Measurements from ENCODE around the gene STAT5A. TPM values are rescaled to one million over a fixed set of nuclear protein-coding genes. Genes with fewer than 3 reads are reported as not detected.
"Not testable (repeated sequence)": the region's sequence is repeated elsewhere in the genome, so short reads cannot be mapped to it uniquely, and the experiment has no call there.

Gene STAT5A
- total RNA-seq, 1 experiment from 2014 or later: 3.4 TPM

- no peaks in the 10 kb centered on the region for H3K27me3 ChIP-seq (ENCODE audit: insufficient read depth, low read depth)
- H4K20me1 ChIP-seq (ENCODE audit: insufficient read depth): no peaks in the 10 kb centered on the region
- no peak overlapping the region for H3K27ac ChIP-seq
- no peak for TF ChIP-seq EZH2 (IDR thresholded peaks at IDR 0.05; ENCODE audit: low read depth)
- TF ChIP-seq CTCF (conservative IDR thresholded peaks at IDR 0.05): no peak
- H3F3A ChIP-seq (ENCODE audit: insufficient read depth, low read depth): no peaks in the 10 kb centered on the region
- no peak for DNase-seq
- no peak overlapping the region for H3K4me3 ChIP-seq
- H3K9me3 ChIP-seq (ENCODE audit: insufficient read depth, low read depth): no peaks in the 10 kb centered on the region
- ChIA-PET CTCF (interaction anchor here (0.6 kb wide), 1 partner anchor 152 kb away, joined by 11 read pairs; no protein-coding TSS in a partner anchor), POLR2A (ENCODE audit: unreplicated experiment) (no interaction called here)
- no peaks in the 10 kb centered on the region for H3K36me3 ChIP-seq (ENCODE audit: low read depth)
- BruUV-seq (replicated peaks): no TSS peak
- H2AFZ ChIP-seq: no peak overlapping the region
- H3K4me1 ChIP-seq (replicated peaks; ENCODE audit: insufficient read depth): no peaks in the 10 kb centered on the region
- no peaks in the 10 kb centered on the region for H3K79me2 ChIP-seq (ENCODE audit: low read depth)
- no peaks in the 10 kb centered on the region for H3K9me2 ChIP-seq (ENCODE audit: insufficient read depth)
- no peak overlapping the region for H3K4me2 ChIP-seq
- intact Hi-C loops (cut with micrococcal nuclease; ENCODE audit: unreplicated experiment): no loop called here
Observed at GRCh38 chr17:42304187-42305030, 16.1 kb downstream of the STAT5A start.

- H3F3A ChIP-seq (ENCODE audit: insufficient read depth, low read depth); H3K9me2 ChIP-seq (ENCODE audit: insufficient read depth); H3K4me1 ChIP-seq (replicated peaks; ENCODE audit: insufficient read depth); H3K9me3 ChIP-seq (ENCODE audit: insufficient read depth, low read depth); CTCF ChIA-PET; H3K27me3 ChIP-seq (ENCODE audit: insufficient read depth, low read depth); H4K20me1 ChIP-seq (ENCODE audit: insufficient read depth); H2AFZ ChIP-seq; H3K4me3 ChIP-seq; BruUV-seq (replicated peaks); intact Hi-C loops (cut with micrococcal nuclease; ENCODE audit: unreplicated experiment); POLR2A ChIA-PET (ENCODE audit: unreplicated experiment); H3K27ac ChIP-seq; DNase-seq; H3K4me2 ChIP-seq; H3K36me3 ChIP-seq (ENCODE audit: low read depth); H3K79me2 ChIP-seq (ENCODE audit: low read depth): not testable (repeated sequence)
Observed at GRCh38 chr17:42305031-42305330, 16.7 kb downstream of the STAT5A start.

GRCh38 chr17:42305543-42306384, 17.5 kb downstream of the STAT5A start:
- no peaks in the 10 kb centered on the region for H3K36me3 ChIP-seq (ENCODE audit: low read depth)
- no peaks in the 10 kb centered on the region for H3K4me1 ChIP-seq (replicated peaks; ENCODE audit: insufficient read depth)
- H3K27ac ChIP-seq: no peak overlapping the region
- H3K79me2 ChIP-seq (ENCODE audit: low read depth): no peaks in the 10 kb centered on the region
- H3K4me3 ChIP-seq: no peak overlapping the region
- intact Hi-C loops (cut with micrococcal nuclease; ENCODE audit: unreplicated experiment): no loop called here
- H2AFZ ChIP-seq: no peak overlapping the region
- TF ChIP-seq EZH2 (IDR thresholded peaks at IDR 0.05; ENCODE audit: low read depth): no peak
- TF ChIP-seq CTCF (conservative IDR thresholded peaks at IDR 0.05): no peak
- CTCF ChIA-PET: no interaction called here
- DNase-seq: no peak
- no peaks in the 10 kb centered on the region for H3K27me3 ChIP-seq (ENCODE audit: insufficient read depth, low read depth)
- H3K9me2 ChIP-seq (ENCODE audit: insufficient read depth): no peaks in the 10 kb centered on the region
- H3F3A ChIP-seq (ENCODE audit: insufficient read depth, low read depth): no peaks in the 10 kb centered on the region
- POLR2A ChIA-PET (ENCODE audit: unreplicated experiment): no interaction called here
- no TSS peak for BruUV-seq (replicated peaks)
- H3K9me3 ChIP-seq (ENCODE audit: insufficient read depth, low read depth): no peaks in the 10 kb centered on the region
- no peaks in the 10 kb centered on the region for H4K20me1 ChIP-seq (ENCODE audit: insufficient read depth)
- no peak overlapping the region for H3K4me2 ChIP-seq

Data from PC-9 (cell line).